Measurements from ENCODE around the gene UBL3.

Gene UBL3

DNA sequence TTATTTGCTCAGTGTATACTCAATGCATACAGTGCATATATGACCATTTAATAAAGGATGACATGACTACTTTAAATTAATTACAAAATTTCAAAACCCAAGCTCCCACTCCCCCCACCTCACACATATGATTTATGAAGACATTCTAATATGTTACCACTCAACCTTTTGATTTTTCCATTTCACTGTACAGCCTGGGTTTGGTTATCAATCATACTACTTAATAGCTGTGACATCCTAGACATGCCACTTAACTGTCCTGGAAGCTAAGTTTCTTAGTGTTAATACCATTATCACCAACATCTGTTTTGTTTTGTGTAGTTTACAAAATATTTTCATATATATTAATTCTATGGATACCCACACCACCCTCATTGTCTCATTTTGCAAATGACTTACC lies 42.2 kb downstream of the UBL3 start:
- no peak for DNase-seq (ENCODE audit: low read depth)

- DNase-seq (ENCODE audit: low read depth) = no peak
Measured at GRCh38 chr13:29805994-29806979, 44.1 kb downstream of the UBL3 start.

GRCh38 chr13:29803221-29803620 lies 47.2 kb downstream of the UBL3 start:
- no peak for DNase-seq (ENCODE audit: low read depth)

DNA sequence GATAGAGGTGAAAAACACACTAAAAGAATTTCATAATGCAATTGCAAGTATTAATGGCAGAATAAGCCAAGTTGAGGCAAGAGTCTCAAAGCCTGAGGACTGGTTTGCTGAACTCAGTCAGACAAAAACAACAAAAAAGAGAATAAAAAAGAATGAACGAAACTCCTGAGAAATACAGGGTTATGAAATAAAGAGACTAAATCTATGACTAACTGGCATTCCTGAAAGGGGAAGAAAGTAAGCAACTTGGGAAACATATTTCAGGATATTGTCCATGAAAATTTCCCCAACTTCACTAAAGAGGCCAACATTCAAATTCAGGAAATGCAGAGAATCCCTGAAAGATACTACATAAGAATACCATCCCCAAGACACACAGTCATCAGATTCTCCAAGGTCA lies 47.8 kb downstream of the UBL3 start:
- no peak for DNase-seq (ENCODE audit: low read depth)

DNA sequence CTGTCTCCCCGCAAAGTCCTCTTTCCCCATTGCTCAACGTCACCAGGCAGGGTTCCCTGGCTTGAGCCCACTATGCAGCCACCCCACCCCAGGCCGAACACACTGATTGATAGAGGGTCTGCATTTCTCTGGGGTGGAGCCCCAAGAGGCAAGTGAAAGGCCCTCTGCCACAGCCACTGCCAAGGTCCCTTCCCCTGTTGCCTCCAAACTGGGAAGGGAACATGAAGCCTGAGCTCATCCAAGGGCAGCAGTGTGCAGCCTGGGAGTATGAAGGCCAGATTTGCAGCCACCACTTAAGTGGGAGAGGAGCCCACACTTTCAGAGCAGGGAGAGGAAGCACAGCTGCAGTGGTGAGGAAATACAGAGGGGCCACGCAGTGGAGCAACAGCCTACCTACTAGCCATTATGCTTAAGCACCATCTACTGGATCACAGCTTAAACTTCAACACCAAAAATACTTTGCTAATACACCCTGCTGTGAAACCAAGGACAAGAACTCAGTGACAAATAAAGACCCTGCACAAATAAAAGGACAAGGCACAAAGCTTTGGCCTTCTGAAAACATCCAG lies 48.6 kb downstream of the UBL3 start:
- DNase-seq (ENCODE audit: low read depth) = no peak

GRCh38 chr13:29801102-29801501 lies 49.3 kb downstream of the UBL3 start:
- DNase-seq (ENCODE audit: low read depth) = no peak

- DNase-seq (ENCODE audit: low read depth) = no peak
Measured at GRCh38 chr13:29800687-29801086, 49.7 kb downstream of the UBL3 start.

DNA sequence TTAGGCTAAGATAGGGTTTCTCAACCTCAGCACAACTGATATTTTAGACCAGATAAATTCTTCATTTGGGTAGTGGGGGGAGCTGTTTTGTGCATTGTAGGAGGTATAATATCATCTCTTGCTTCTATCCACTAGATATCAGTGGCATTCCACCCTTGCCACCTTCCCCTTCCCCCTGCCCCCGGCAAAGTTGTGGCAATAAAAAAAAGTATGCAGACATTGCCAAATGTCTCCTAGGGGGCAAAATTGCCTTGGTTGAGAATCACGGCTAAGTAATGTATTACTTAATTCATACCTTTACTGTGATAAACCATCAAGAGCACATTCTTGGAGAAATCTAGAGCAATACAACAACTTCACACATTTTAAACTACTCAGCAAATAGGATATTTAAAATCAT lies 51.4 kb downstream of the UBL3 start:
- DNase-seq (ENCODE audit: low read depth) = no peak

GRCh38 chr13:29791997-29792780 lies 58.2 kb downstream of the UBL3 start:
- no peak for DNase-seq (ENCODE audit: low read depth)

- DNase-seq (ENCODE audit: low read depth) = no peak
Measured at GRCh38 chr13:29791508-29791907, 58.9 kb downstream of the UBL3 start.

GRCh38 chr13:29786698-29787097 lies 63.7 kb downstream of the UBL3 start:
- no peak for DNase-seq (ENCODE audit: low read depth)

GRCh38 chr13:29785978-29786377 lies 64.4 kb downstream of the UBL3 start:
- DNase-seq (ENCODE audit: low read depth) = no peak

DNA sequence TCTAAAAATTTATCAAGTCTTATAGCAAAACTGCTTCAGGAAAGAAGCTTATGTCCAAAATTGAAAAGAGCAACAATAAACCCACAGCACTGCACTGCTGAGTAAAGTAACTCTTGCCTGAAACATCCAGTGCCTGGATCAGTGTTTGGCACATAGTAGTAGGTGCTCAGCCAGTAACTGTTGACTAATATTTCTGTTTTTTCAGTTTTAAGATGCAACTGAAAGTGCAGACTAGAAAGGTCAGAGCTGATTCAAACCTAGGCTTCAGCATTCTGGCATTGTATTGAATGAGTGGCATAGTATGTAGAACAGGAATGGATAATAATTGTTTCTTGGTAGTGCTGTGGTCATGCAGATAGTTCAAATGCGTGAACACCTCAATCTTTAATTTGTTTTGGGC lies 67.6 kb downstream of the UBL3 start:
- no peak for DNase-seq (ENCODE audit: low read depth)

DNA sequence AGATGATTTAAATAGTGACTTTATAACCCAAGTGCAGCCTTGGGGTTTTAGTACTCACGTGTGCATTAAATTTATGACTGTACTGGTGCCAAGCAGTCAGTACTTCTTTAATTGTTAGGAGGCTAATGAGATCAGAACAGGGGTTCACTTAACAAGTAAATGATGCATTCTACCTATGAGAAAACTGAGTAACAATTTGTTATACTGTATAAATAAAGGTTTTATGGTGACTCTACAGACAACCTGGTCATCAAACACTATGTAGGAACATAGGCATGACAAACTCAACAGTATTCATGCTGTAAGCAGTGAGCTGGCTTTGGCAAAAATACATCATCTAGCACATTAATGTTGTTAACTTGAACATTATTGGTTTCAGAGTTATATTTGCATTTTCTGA lies 75.6 kb downstream of the UBL3 start:
- DNase-seq (ENCODE audit: low read depth) = no peak

GRCh38 chr13:29771247-29771646 lies 79.2 kb downstream of the UBL3 start:
- DNase-seq (ENCODE audit: low read depth) = no peak

- DNase-seq (ENCODE audit: low read depth) = no peak
Measured at GRCh38 chr13:29767006-29767405, 83.4 kb downstream of the UBL3 start.

- no peak for DNase-seq (ENCODE audit: low read depth)
Measured at GRCh38 chr13:29763436-29764180, 86.8 kb downstream of the UBL3 start.

DNA sequence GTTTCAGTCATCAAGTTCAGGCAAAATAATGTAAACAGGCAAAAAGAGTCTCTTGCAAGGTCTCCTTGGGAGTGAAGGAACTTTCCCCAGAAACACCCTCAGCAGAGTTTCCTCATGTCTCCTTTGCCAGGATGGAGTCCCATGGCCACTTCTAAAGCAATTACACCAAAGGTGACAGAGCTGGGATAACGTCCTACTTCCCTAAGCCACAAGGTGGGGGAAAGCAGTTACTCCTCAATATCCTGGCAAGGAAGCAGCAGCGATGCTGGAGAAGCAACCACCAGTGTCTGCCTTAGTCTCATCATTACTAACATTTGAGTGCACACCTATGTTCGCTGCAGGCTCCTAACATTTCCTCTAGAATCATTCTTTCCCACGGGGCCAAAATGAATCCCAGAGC lies 88.6 kb downstream of the UBL3 start:
- DNase-seq (ENCODE audit: low read depth) = no peak

GRCh38 chr13:29761160-29761559 lies 89.3 kb downstream of the UBL3 start:
- no peak for DNase-seq (ENCODE audit: low read depth)

DNA sequence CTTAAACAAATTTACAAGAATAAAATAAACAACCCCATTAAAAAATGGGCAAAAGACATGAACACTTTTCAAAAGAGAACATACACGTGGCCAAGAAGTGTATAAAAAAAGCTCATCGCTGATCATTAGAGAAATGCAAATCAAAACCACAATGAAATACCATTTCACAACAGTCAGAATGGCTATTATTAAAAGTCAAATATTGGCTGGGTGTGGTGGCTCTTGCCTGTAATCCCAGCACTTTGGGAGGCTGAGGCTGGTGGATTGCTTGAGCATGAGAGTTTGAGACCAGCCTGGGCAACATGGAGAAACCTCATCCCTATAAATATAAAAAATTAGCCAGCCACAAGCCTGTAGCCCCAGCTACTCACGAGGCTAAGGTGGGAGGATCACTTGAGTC lies 89.9 kb downstream of the UBL3 start:
- DNase-seq (ENCODE audit: low read depth) = no peak

GRCh38 chr13:29758531-29759114 lies 91.8 kb downstream of the UBL3 start:
- DNase-seq (ENCODE audit: low read depth) = no peak

DNA sequence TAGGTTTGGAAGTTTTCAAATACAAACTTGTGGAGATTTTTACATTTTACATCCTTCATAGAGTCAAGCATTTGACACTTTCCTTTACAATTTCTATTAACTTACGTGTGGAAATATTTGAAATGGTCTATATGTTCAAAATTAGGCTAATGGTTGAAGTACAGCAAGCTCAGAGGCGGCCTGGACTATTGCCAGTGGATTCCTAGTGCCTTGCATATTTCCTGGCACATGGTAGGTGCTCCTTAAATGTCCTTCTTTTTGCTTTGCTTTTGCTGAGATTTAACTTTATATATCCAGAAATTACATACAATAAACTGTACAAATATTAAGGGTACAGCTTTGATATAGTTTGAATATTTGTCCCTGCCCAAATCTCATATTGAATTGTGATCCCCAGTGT lies 93.9 kb downstream of the UBL3 start:
- DNase-seq (ENCODE audit: low read depth) = no peak
